Inflammatory macrophage treated with lipopolysaccharide for 1 hour (primary cell): Measurements from ENCODE around the gene BAX.

Experiments used
- DNase-seq, 2 donors: peaks; one replicate each; pipeline ENCODE4 v3.0.0-alpha.2; 2020 to 2022

The BAX gene

DNA sequence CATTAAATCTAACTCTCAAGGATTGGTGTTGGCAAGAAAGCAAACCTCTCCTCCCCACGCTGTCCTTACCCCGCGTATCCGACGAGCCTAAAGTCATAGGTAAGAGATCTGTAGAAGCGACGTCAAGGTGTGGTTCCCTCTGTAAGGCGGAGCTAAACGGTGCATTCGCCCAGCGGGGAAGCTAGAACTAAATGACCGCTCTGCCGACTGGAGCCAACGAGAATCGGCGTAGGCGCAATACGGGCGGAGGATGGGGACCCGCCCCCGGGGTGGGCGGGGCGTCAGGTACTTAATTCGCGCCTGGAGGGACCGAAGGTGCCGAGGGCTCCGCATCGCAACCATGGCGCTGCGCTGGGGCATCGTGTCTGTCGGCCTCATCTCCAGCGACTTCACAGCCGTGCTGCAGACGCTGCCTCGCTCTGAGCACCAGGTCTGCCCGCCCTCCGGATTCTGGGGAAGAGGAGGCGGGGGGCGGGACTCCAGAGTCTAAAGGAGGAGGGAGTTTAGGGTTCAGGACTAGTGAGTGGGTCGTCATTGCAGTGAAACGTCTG lies 21.2 kb upstream of the BAX start, which contains the start of gene DHDH:
TSS of gene DHDH (plus strand) at position 318 of the 551 bp plus-strand sequence. CDS start at position 341, 23 bp downstream.
- DNase-seq: peak; percentile 65 to 69

GRCh38 chr19:48934837-48935236 lies 19.8 kb upstream of the BAX start:
- no peak for DNase-seq

GRCh38 chr19:48935864-48936263 lies 18.8 kb upstream of the BAX start:
- DNase-seq: no peak

GRCh38 chr19:48938256-48938655 lies 16.4 kb upstream of the BAX start:
- DNase-seq: no peak

- DNase-seq: no peak
Measured at GRCh38 chr19:48940902-48941301, 13.8 kb upstream of the BAX start.

GRCh38 chr19:48943081-48943480 lies 11.6 kb upstream of the BAX start:
- DNase-seq: no peak

DNA sequence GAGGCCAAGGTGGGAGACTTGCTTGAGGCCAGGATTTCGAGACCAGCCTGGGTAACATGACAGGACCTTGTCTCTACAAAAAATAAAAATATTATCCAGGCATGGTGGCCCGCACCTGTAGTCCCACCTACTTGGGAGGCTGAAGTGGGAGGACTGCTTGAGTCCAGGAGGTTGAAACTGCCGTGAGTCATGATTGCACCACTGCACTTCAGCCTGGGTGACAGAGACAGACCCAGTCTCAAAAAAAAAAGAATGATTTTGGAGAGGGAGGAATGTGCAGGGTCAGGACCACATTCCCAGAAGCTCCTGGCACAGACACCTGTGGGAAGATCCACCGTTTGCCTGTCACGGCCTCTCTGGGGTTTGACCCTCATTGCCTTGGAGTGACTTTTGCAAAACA lies 9.3 kb upstream of the BAX start:
- no peak for DNase-seq

GRCh38 chr19:48945817-48946216 lies 8.9 kb upstream of the BAX start:
- no peak for DNase-seq

DNA sequence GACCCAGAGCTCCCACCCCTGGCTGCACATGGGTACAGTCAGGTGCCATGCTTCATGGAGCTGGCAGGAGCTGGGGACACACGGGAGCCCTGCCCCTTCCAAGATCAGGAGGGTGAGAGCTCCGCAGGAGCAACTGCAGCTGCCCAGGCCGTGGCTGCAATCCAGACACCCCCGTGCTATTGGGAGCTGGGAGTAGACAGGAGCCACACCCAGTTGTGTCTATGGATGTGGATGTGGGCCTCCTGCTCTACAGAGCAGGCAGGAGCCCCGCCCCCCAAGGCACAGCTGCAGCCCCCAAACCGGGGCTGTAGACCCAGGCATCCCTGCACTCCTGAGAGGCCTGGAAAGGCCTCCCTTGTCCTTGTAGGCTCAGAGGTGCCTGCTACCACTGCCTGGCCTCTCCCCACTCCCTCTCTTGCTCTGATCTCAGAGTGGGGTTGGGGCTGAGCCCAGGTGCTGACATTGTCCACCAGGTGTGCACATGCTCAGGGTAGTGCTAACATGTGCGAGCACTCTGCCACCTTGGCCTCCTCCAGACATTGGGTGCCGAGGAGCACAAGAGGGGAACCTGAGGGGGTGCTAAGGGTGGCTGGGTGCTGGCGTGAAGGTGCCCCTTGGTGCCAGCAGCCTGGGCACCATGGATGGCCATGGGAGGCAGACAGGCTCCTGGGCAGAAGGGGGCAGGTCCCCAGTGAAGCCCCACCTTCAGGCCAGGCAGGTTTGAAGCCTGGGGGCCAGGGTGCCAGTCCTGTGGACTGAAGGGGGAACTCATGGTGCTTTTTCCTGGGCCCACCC lies 8.0 kb upstream of the BAX start:
- DNase-seq: no peak

DNA sequence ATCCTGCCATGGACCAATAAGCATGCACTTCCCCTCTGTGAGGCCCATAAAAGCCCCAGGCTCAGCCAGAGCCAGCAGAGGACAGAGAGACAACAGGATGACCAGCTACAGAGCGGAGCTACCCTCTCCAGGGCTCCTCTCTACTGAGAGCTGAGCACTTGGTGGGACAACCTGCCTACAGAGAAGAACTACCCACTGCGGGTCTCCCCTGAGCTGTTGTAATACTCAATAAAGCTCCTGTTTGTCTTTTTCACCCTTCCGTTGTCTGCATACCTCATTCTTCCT lies 7.5 kb upstream of the BAX start:
- no peak for DNase-seq

- no peak for DNase-seq
Measured at GRCh38 chr19:48950159-48950558, 4.5 kb upstream of the BAX start.

DNA sequence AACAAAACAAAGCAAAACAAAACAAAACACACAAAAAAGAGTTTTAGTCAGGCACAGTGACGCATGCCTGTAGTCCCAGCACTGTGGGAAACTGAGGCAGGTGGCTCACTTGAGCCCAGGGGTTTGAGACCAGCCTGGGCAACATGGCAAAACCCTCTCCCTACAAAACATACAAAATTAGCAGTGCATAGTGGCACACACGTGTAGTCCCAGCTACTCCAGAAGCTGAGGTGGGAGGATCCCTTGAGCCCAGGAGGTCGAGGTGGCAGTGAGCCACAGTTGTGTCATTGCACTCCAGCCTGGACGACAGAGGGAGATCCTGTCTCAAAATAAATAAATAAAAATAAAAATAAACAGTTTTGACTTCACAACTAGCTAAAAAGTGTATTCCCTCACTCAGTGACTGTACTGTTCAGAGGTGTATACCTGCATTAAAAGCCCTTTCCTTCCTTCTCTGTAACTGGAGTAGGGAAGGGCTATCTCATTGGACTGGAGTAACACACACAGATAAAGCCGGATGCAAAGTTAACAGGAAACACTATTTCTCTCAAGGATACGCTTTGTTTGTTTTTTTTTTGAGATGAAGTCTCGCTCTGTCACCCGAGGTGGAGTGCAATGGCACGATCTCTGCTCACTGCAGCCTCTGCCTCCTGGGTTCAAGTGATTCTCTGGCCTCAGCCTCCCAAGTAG lies 3.7 kb upstream of the BAX start:
- DNase-seq: no peak

DNA sequence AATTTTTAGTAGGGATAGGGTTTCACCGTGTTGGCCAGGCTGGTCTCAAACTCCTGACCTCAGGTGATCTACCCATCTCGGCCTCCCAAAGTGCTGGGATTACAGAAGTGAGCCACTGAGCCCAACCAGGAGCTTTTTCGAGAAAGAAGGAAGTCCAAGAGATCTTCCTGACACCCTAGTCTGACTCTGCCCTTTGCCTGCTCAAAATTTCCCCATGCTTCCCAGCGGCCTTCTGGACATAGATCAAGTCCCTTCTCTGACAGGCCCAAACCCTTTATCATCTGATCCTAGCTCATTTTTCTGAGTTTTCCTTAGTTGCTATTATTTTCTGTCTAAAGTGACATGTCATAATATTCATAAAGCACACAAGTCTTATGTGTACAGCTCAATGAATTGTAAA lies 1.5 kb upstream of the BAX start:
- DNase-seq: no peak

DNA sequence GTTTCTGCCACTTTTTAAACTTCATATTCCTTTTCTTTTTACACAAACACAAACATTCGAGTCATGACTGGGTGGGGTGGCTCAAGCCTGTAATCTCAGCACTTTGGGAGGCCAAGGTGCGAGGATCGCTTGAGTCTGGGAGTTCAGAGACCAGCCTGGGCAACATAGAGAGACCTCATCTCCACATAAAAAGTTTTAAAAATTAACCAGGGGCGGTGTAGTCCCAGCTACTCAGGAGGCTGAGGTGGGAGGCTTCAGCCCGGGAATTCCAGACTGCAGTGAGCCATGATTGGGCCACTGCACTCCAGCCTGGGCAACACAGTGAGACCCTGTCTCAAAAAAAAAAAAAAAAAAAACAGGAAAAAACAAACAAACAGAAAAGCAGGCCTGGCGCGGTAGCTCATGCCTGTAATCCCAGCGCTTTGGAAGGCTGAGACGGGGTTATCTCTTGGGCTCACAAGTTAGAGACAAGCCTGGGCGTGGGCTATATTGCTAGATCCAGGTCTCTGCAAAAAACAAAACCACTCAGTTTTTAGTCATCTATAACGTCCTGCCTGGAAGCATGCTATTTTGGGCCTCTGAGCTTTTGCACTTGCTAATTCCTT lies 583 bp upstream of the BAX start:
- no peak for DNase-seq

DNA sequence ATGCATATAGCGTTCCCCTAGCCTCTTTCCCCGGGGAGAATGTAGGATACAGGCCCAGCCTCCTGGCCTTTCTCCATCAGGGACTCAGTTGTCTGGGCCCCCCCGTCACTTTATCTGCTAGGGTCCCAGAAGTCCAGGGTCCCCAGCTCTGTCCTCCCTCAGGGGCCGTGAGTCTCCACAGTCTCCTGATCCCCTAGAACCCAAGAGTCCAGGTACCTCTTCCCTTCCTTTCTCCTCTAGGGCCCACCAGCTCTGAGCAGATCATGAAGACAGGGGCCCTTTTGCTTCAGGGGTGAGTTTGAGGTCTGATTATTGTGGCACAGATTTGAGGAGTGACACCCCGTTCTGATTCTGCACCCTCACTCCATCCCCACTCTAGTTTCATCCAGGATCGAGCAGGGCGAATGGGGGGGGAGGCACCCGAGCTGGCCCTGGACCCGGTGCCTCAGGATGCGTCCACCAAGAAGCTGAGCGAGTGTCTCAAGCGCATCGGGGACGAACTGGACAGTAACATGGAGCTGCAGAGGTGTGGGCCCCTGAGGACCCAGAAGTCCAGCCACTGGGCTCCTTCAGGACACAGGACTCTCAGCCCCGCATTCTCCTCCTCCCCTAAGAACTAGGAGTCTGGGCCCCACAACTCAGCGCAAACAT lies 758 bp downstream of the BAX start:
- DNase-seq: no peak

DNA sequence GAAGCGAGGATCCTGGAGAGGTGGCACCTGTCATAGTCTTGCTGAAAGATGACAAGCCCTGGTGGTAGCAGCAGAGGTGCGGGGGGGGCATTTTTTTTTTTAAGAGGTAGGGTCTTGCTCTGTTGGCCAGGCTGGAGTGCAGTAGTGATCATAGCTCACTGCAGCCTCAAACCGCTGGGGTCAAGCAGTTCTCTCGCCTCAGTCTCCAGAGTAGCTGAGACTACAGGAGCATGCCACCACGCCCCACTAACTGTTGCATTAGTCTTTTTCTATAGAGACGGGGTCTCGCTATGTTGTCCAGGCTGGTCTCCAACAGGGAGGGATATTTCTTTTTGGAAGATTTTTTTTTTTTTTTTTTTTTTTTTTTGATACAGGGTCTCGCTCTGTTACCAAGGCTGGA lies 3.3 kb downstream of the BAX start:
- no peak for DNase-seq

DNA sequence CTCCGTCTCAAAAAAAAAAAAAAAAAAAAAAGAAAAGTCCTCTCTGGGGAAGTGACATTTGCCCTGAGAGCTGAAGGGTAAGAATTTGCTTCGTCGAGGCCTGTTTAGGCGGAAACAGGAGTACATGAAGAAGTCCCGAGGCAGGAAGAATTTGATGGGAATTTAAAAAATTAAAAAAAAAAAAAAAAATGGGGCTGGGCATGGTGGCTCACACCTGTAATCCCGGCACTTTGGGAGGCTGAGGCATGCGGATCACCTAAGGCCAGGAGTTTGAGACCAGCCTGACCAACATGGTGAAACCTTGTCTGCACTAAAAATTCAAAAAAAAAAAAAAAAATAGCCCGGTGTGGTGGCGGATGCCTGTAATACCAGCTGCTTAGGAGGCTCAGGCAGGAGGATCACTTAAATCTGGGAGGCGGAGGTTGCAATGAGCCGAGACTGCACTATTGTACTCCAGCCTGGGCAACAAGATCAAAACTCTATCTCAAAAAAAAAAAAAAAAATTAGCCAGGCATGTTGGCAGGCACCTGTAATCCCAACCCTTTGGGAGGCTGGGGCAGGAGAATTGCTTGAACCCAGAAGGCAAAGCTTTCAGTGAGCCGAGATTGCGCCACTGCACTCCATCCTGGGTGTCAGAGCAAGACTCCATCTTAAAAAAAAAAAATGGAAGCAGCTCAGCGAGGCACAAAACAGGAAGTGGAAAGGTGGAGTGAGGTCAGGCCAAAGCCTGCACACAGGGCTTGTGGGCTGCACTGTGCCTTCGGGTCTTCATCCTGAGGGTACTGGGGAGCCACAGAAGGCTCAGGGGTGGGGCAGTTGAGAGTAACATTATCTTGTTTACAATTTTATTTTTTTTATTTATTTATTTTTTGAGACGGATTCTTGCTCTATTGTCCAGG lies 4.9 kb downstream of the BAX start:
- peak; percentile 44 to 53 for DNase-seq

DNA sequence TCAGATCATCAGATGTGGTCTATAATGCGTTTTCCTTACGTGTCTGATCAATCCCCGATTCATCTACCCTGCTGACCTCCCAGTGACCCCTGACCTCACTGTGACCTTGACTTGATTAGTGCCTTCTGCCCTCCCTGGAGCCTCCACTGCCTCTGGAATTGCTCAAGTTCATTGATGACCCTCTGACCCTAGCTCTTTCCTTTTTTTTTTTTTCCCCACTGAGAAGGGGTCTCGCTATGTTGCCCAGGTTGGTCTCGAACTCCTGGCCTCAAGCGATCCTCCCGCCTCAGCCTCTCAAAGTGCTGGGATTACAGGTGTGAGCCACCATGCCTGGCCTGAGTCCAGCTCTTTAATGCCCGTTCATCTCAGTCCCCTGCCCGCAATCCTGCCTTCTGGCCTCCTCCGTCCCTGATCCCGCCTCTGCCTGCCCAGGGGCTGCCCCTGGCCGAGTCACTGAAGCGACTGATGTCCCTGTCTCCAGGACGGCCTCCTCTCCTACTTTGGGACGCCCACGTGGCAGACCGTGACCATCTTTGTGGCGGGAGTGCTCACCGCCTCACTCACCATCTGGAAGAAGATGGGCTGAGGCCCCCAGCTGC lies 6.5 kb downstream of the BAX start:
- peak; percentile 22 to 54 for DNase-seq

GRCh38 chr19:48961673-48962028 lies 7.0 kb downstream of the BAX start:
- no peak for DNase-seq

DNA sequence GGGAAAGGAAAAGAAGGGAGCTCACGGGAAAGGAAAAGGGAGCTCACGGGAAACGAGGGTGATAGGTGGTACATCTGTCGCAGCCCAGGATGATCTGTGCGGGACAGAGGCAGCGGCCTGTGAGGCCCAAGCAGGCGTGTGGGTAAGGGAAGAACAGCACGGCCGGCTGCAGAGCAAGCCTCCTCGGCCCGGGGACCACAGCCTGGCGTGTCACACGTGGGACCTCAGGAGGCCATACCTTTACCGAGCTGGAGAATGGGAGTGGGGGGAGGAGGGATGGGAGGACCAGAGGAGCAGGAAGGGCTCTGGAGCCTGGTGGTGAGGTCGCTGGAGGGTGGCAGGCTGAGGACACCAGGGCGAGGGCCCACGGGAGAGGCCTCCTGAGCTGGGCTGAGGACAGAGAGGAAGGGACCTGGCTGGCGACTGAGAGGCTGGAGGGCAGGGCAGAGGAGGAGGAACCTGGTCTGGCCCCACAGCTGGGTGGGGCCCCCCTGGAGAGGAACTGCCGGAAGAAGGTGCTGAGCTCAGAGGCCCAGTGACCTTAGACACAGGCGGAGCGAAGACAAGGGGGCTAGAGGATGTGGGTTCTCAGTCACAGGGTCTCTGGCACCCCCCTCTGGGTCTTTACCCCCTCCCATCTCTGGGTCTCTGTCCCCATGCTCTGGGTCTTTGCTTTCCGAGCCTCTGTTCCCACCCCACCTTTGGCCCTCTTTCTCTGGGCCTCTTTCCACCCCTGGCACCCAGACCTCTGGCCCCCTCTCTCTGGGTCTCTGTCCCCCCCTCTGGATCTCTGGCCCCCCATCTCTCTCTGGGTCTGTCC lies 7.6 kb downstream of the BAX start:
- peak; percentile 75 to 82 for DNase-seq

- no peak for DNase-seq
Measured at GRCh38 chr19:48962849-48963165, 8.1 kb downstream of the BAX start.
